HG03064 (cell line): ENCODE results near the gene ARHGAP15.
A peak's percentile ranks its signal among the peaks of the same experiment; 100 is the strongest.

Source experiments
- ATAC-seq: cut with Tn5 transposase; IDR thresholded peaks from one replicate; pipeline ENCODE4 v1.9.1; 2021; ENCODE audit warnings: low read depth; ENCODE audit not compliant: unreplicated experiment

The ARHGAP15 gene

GRCh38 chr2:143668234-143668633 lies 539.0 kb downstream of the ARHGAP15 start:
- no peak for ATAC-seq

- no peak for ATAC-seq
Observed at GRCh38 chr2:143674051-143674450, 544.8 kb downstream of the ARHGAP15 start.

- no peak for ATAC-seq
Observed at GRCh38 chr2:143675021-143675420, 545.8 kb downstream of the ARHGAP15 start.

DNA sequence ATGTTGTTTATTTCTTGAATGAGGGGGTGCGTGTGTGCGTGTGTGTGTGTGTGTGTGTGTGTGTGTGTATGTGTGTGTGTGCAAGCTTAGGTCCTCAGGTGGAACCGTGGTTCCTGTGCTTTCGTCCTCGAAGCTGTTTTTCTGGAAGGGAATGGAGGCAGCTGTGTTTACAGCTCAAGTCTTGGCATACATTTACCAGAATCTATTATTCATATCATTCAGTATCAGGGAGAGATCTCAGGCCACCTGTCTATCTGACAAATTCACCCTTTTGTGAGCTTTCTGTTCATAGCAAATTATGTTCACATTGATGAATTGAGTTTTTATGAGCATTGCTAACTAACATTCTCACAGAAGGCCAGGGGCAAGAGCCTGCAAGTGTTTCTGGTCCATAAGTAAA lies 550.4 kb downstream of the ARHGAP15 start:
- no peak for ATAC-seq

DNA sequence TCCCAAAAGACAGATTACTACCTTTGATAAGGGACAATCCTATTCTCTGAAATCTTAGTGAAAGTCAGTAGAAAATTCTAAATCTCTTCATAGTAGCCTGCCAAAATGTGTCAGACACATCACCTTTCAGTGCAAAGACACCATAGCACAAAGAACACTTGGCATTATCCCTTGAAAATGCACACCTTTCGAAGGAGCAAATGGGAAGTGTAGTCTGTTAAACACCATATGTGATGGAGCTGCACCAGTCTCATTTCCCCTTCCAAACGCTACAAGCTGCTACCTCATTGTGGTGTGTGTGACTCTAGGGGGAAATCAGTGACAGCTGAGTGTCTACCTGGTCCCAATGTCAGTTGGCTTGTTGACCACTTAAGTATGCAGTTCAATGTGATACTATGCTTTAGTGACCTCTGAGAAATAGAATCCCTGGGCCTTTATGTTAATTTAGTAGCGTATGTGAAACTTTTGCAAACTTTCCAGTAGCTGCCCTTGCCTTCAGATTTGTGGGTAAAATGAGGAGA lies 551.7 kb downstream of the ARHGAP15 start:
- ATAC-seq: no peak

- ATAC-seq: no peak
Observed at GRCh38 chr2:143682436-143683055, 553.3 kb downstream of the ARHGAP15 start.

GRCh38 chr2:143683977-143684376 lies 554.8 kb downstream of the ARHGAP15 start:
- no peak for ATAC-seq

DNA sequence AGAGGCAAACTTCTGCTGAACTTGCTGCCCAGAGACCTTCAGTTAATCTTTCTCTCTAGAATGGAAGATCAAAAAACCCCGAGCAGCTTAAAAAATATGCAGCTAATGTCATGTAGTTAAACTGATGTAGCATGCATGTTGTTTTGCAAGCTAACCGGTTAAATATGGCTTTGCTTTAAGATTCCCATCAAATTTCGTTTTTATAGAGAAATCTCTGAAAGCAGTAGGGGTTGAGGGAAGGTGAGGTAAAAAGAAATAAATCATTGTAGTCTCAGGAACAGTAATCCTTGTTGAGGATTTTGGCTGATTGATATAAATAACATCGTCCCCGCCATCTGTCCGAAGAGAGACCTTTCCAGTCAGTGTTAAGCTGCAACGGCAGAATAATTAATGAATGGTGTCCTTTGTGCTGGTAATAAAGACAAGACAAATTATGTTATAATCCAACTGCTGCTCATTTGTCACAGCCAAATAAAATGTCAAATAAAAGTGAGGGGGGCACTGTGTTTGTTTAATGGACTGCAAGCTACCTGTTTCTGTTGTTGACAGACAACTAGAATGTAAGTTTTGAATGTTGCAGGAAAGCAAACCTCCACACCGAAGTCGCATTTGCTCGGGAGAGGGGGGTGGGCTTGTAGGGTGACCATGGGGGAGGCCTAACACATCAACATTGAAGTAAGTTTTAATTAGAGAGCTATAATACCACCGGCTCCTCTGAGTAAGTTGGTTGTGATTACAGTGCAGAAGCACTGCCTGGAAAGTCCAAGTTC lies 555.5 kb downstream of the ARHGAP15 start:
- no peak for ATAC-seq

GRCh38 chr2:143685421-143686078 lies 556.3 kb downstream of the ARHGAP15 start:
- ATAC-seq: no peak

- no peak for ATAC-seq
Observed at GRCh38 chr2:143686585-143687164, 557.5 kb downstream of the ARHGAP15 start.

GRCh38 chr2:143688248-143688647 lies 559.0 kb downstream of the ARHGAP15 start:
- ATAC-seq: no peak

GRCh38 chr2:143688815-143689214 lies 559.6 kb downstream of the ARHGAP15 start:
- ATAC-seq: no peak

- ATAC-seq: no peak
Observed at GRCh38 chr2:143689541-143689940, 560.3 kb downstream of the ARHGAP15 start.

DNA sequence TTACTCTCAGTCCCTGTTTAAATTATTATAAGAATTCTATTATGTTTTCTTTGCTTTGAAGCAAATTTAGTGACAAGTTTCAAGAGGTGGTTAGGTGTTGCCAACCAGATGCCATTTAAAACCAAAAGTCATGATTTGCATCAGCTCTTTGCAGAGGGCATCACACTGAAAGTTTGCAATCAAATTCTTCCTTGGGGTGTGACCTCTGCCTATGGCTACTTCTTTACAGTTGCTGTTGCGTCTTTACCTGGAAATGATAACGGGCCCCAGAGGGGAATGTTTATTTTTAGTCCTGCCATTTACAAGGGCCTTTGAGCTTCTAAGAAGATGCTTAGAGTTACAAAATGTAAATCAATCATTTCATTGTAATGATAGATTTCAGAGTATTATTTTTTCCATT lies 561.0 kb downstream of the ARHGAP15 start:
- ATAC-seq: no peak

DNA sequence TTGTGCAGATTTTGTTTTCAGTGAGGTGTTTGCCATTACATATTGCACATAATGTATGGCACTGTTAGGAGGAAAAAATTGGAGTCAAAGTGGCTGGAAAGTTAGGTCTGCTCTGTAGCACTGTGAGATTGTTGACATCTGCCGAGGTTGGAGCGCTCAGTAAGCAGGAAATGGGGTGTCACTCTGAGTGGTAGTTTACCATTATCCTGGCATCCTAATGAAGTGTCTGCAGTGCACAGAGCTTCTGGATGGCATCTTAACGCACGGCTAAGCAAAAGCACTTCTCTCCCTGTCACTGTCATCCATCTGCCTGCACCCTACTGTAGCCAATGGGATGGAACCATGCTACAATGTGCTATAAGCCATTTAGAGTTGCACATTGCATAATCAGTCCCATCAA lies 561.9 kb downstream of the ARHGAP15 start:
- ATAC-seq: no peak

DNA sequence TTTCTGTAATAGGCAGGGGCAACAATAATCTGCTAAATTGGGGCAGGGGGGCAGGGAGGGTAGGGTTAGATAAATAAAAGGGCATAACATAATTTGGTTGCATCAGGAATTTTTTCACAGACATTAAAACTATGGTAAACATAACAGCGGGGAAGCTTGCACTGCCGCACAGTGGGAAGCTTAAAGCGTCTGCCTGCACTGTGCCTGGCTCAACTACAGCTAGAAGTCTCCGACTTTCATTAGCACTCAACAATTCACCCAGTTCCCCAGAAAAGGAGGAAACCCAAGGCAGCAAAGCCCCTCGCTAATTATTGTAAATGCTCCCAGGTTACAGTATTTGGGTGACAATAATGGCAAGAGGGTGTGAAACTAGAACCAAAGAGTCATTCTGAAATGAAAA lies 562.9 kb downstream of the ARHGAP15 start:
- no peak for ATAC-seq

- no peak for ATAC-seq
Observed at GRCh38 chr2:143692967-143693366, 563.7 kb downstream of the ARHGAP15 start.

DNA sequence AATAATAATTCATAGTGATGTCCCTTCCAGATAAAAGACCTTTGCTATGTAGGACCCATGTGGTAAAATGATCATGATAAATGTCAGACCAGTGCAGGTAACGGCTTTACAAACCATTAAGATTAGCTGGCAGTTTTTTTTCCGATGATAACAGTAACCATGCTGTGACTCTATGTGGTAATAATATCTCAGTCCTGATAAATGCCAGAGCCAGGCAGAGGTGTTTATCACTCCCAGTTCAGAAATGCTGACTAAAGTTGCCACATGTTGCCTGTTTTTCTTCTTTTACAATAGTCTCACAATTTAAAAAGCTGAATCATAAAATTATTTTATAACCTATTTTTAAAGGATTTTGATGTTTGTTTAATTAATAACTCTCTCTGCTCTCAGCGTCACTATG lies 565.1 kb downstream of the ARHGAP15 start:
- ATAC-seq: no peak

GRCh38 chr2:143696651-143697050 lies 567.4 kb downstream of the ARHGAP15 start:
- ATAC-seq: peak; percentile 74

DNA sequence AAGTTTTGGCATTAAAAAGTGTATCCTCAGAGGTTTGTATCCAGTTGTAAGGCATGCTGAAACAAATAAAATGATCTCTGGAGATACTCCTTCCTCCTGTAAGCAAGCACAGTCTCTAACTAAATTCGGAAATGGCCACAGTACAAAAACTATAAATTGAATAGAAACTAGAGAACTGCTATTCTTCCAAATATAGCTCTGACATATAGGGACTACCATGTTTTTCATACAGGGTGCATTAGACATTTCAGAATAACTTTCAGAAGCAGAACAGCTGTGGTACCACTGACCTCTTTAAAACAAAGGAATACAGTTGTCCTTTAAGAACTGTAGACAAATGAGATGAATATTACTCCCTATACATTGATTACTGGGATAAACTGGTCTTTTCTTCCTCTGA lies 568.5 kb downstream of the ARHGAP15 start:
- peak; percentile 55 for ATAC-seq

DNA sequence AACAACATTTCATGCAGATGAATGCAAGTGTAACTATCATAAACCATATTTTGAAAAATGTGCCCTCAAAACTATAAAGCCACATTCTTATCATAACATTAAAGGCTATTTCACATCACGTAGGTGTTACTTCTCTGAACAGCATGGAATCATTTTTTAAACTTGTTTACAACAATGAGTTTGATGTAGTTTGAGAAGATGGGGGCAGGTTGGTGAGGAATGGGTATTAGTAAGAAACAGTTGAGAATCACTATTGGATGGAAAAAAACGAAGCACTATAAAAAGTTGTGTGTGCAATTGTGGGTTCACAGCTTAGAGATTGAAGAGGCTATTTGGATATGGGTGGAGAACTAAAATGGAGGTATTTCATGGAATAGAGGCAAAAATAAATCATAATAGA lies 569.1 kb downstream of the ARHGAP15 start:
- ATAC-seq: no peak
